ENCODE measurements around the gene PPP1R37. TPM values are rescaled to one million over a fixed set of nuclear protein-coding genes. Genes with fewer than 3 reads are reported as not detected.

PPP1R37 gene
- total RNA-seq, 1 experiment from 2014 or later = 20.4 TPM

DNA sequence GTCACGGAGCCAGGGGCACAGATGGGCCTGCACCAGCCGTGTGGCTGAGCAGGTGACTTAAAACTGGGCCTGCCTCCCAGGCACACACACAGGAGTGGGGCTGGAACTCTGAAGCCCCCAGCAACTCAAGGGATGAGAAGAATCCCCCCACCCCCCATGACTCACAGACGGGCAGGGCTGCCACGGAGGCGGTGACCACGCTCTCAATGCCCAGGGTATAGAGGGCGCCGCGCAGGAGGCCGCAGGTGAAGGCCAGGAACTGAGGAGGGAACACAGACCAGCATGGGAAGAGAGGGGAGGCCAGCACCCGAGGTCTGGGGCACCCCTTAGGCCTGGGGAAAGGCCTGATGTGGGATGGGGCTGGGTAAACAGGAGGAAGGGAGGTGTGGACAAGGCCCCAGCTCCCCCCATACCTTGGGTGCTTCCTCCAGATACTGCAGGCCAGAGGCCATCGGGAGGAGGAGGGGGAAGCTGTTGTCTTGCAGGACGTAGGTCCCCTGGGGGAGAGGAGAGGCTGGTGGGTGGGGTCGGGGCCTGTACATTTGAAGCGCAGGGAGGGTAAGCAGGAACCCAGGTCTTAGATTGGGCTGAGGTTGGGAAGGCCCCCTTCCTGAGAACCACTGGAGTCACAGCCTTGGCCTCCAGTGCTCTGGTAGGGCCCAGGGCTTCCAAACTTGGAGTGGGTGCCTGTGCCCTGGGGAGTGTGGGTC, 70.9 kb downstream of the PPP1R37 start:
- TF ChIP-seq POLR2AphosphoS5 (IDR thresholded peaks at IDR 0.05; ENCODE audit: low read depth, low read length) = no peak
- TF ChIP-seq, protein P1, sequence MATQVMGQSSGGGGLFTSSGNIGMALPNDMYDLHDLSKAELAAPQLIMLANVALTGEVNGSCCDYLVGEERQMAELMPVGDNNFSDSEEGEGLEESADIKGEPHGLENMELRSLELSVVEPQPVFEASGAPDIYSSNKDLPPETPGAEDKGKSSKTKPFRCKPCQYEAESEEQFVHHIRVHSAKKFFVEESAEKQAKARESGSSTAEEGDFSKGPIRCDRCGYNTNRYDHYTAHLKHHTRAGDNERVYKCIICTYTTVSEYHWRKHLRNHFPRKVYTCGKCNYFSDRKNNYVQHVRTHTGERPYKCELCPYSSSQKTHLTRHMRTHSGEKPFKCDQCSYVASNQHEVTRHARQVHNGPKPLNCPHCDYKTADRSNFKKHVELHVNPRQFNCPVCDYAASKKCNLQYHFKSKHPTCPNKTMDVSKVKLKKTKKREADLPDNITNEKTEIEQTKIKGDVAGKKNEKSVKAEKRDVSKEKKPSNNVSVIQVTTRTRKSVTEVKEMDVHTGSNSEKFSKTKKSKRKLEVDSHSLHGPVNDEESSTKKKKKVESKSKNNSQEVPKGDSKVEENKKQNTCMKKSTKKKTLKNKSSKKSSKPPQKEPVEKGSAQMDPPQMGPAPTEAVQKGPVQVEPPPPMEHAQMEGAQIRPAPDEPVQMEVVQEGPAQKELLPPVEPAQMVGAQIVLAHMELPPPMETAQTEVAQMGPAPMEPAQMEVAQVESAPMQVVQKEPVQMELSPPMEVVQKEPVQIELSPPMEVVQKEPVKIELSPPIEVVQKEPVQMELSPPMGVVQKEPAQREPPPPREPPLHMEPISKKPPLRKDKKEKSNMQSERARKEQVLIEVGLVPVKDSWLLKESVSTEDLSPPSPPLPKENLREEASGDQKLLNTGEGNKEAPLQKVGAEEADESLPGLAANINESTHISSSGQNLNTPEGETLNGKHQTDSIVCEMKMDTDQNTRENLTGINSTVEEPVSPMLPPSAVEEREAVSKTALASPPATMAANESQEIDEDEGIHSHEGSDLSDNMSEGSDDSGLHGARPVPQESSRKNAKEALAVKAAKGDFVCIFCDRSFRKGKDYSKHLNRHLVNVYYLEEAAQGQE (IDR thresholded peaks at IDR 0.05; ENCODE audit: insufficient read depth in 1 of 2, low read depth in 2 of 2, low read length in 1 of 2) = no peak
- TF ChIP-seq SIN3A (IDR thresholded peaks at IDR 0.05; ENCODE audit: borderline replicate concordance, insufficient read depth, low read depth, low read length) = no peak
- TF ChIP-seq TCF7L2 (IDR thresholded peaks at IDR 0.05; ENCODE audit: low read depth, low read length) = no peak
- TF ChIP-seq, protein P2, sequence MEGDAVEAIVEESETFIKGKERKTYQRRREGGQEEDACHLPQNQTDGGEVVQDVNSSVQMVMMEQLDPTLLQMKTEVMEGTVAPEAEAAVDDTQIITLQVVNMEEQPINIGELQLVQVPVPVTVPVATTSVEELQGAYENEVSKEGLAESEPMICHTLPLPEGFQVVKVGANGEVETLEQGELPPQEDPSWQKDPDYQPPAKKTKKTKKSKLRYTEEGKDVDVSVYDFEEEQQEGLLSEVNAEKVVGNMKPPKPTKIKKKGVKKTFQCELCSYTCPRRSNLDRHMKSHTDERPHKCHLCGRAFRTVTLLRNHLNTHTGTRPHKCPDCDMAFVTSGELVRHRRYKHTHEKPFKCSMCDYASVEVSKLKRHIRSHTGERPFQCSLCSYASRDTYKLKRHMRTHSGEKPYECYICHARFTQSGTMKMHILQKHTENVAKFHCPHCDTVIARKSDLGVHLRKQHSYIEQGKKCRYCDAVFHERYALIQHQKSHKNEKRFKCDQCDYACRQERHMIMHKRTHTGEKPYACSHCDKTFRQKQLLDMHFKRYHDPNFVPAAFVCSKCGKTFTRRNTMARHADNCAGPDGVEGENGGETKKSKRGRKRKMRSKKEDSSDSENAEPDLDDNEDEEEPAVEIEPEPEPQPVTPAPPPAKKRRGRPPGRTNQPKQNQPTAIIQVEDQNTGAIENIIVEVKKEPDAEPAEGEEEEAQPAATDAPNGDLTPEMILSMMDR (IDR thresholded peaks at IDR 0.05) = no peak
- Histone ChIP-seq H3K27ac (ENCODE audit: low read length) (no peak overlapping the region), H3K27me3 (ENCODE audit: control insufficient read depth, insufficient read depth, low read length) (no peaks in the 10 kb centered on the region), H3K4me3 (ENCODE audit: low read depth in 2 of 2, low read length in 2 of 2) (no peak overlapping the region), H3K36me3 (ENCODE audit: control insufficient read depth, insufficient read depth, low read length) (no peaks in the 10 kb centered on the region), H3K9me3 (ENCODE audit: control insufficient read depth, insufficient read depth, low read depth, low read length) (no peaks in the 10 kb centered on the region), H3K4me1 (ENCODE audit: control insufficient read depth, insufficient read depth, low read length) (no peaks in the 10 kb centered on the region)
- DNase-seq (ENCODE audit: low read depth, low spot score) (no peak), ATAC-seq (no peak)
- POLR2A ChIA-PET = no interaction called here
- CTCF ChIA-PET = no interaction called here
- in situ Hi-C loops (cut with HindIII; ENCODE audit: low pct_unique_long_range_greater_than_20kb, low sequenced_read_pairs) (no loop called here), intact Hi-C loops (cut with micrococcal nuclease; ENCODE audit: unreplicated experiment) (no loop called here)
- no TSS peak for BruUV-seq (replicated peaks)

DNA sequence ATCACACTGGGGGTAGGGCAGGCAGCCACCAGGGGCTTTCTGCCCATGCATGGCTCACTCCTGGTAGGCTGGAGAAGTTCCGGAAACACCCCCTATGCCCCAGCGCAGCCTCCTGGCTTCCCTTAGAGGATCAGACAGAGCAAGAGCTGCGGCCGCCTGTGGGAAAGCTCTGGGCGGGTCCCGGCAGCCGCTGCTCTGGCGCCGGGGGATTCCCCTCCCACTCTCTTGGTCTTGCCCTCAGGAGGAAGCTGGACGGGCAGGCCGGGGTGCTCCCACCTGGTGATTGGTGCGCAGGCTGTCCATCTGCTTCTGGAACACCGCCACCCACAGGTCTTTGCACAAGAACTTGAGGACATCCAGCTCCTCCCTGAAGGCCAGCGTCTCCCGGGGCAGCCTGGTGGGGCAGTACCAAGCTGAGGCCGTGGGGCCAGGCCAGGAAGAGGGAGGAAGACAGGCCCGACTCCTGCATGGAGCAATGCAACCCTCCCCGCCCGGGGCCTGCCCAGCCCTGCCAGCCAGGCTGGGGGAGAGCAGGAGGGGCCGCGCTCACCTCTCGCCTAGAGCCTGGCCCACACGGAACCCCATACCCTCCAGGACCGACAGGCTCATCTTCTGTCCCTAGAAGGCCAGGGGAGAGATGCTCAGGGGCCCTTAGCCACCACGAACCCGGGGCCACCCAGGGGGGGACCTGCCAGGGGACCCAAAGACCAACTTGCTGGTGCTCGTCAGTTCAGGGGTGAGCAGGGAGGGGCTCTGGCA, 71.8 kb downstream of the PPP1R37 start:
- intact Hi-C loops (cut with micrococcal nuclease; ENCODE audit: unreplicated experiment) (no loop called here), in situ Hi-C loops (cut with HindIII; ENCODE audit: low pct_unique_long_range_greater_than_20kb, low sequenced_read_pairs) (no loop called here)
- Histone ChIP-seq H3K9me3 (ENCODE audit: control insufficient read depth, insufficient read depth, low read depth, low read length) (no peaks in the 10 kb centered on the region), H3K4me1 (ENCODE audit: control insufficient read depth, insufficient read depth, low read length) (no peaks in the 10 kb centered on the region), H3K36me3 (ENCODE audit: control insufficient read depth, insufficient read depth, low read length) (no peaks in the 10 kb centered on the region), H3K27ac (ENCODE audit: low read length) (no peak overlapping the region), H3K4me3 (ENCODE audit: low read depth in 2 of 2, low read length in 2 of 2) (no peak overlapping the region), H3K27me3 (ENCODE audit: control insufficient read depth, insufficient read depth, low read length) (no peaks in the 10 kb centered on the region)
- DNase-seq (ENCODE audit: low read depth, low spot score) = no peak
- ChIA-PET POLR2A (interaction anchor here (0.5 kb wide), 1 partner anchor 82 kb away, joined by 3 read pairs; no protein-coding TSS in a partner anchor), CTCF (no interaction called here)
- TF ChIP-seq SIN3A (IDR thresholded peaks at IDR 0.05; ENCODE audit: borderline replicate concordance, insufficient read depth, low read depth, low read length) (no peak), TCF7L2 (IDR thresholded peaks at IDR 0.05; ENCODE audit: low read depth, low read length) (no peak), POLR2AphosphoS5 (IDR thresholded peaks at IDR 0.05; ENCODE audit: low read depth, low read length) (no peak)
- TF ChIP-seq, protein P2 (IDR thresholded peaks at IDR 0.05) = no peak
- TF ChIP-seq, protein P1 (IDR thresholded peaks at IDR 0.05; ENCODE audit: insufficient read depth in 1 of 2, low read depth in 2 of 2, low read length in 1 of 2) = no peak
- no TSS peak for BruUV-seq (replicated peaks)
- ATAC-seq = no peak
